Mononuclear cell (primary cell): ENCODE results near the gene EGF. TPM values are rescaled to one million over a fixed set of nuclear protein-coding genes. Genes with fewer than 3 reads are reported as not detected.

ENCODE experiments used
- H3K27me3 ChIP-seq: 2 replicates; pipeline ENCODE4 v1.6.0; 2011; ENCODE audit warnings: low read length, control low read depth; ENCODE audit not compliant: insufficient read depth
- H3K4me1 ChIP-seq: 2 replicates; pipeline ENCODE4 v1.5.1; 2011; ENCODE audit warnings: mild to moderate bottlenecking, low read length, control low read depth; ENCODE audit not compliant: insufficient read depth
- H3K4me3 ChIP-seq: 2 replicates; pipeline ENCODE4 v1.5.1; 2011; ENCODE audit warnings: mild to moderate bottlenecking, low read length, moderate library complexity
- H3K9me3 ChIP-seq: 2 replicates; pipeline ENCODE4 v1.5.1; 2011; ENCODE audit warnings: low read depth, mild to moderate bottlenecking, control low read depth, low read length
- total RNA-seq: library from RNA; depleted of rRNA; stranded (reverse); fragments of >200 nt; gene quantifications from one replicate; pipeline ENCODE4 v1.2.3, GENCODE V29; 2012

The EGF gene
- total RNA-seq, 1 donor = 7.5 TPM

DNA sequence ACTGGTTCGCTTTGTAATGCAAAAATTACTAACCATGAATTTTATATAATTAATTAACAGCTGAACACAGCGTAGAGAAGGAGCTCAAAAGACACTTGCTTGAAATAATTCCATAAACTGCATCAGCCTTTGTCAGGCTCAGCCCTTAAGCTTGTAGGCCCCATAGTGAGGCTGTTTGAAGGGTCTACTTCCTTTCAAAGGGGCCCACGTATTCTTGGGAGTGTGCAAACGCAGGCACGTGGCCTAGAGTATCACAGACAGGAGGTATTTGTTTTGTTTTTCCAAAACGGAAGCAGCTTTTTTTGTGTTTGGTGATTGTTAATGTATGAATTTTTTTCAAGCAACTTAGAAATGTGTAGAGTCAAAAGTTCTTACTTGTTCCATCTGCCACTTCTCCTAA is 25.6 kb upstream of the EGF start:
- Histone ChIP-seq H3K4me3 (no peak overlapping the region), H3K4me1 (no peaks in the 10 kb centered on the region), H3K27me3 (no peaks in the 10 kb centered on the region), H3K9me3 (no peaks in the 10 kb centered on the region)

DNA sequence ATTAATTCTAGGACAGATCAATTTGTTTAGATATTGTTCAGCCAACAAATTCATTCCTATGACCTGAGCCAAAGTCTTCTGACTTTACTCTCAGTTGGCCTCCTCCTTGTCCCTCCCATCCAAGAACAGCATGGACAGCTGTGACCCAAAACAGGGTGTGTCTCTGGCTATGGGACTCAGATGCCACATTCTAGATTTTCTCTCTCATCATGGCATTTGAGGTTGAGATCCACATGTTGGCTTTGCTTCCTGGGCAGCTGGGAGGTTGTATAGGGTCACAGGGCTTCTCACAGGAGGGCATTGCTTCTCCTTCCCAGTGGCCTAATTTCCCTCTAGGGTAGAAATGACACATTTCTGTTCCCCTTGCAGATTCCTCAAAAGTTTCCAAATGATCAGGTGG is 22.6 kb upstream of the EGF start:
- Histone ChIP-seq H3K4me1 (no peaks in the 10 kb centered on the region), H3K9me3 (no peaks in the 10 kb centered on the region), H3K27me3 (no peaks in the 10 kb centered on the region), H3K4me3 (no peak overlapping the region)

- H3K4me1 ChIP-seq = no peaks in the 10 kb centered on the region
- no peaks in the 10 kb centered on the region for H3K27me3 ChIP-seq
- no peaks in the 10 kb centered on the region for H3K9me3 ChIP-seq
- no peak overlapping the region for H3K4me3 ChIP-seq
Observed at GRCh38 chr4:109902559-109903251, 10.0 kb upstream of the EGF start.

GRCh38 chr4:109908731-109909130 is 4.0 kb upstream of the EGF start:
- H3K27me3 ChIP-seq = no peaks in the 10 kb centered on the region
- H3K4me3 ChIP-seq = no peak overlapping the region
- no peaks in the 10 kb centered on the region for H3K9me3 ChIP-seq
- H3K4me1 ChIP-seq = no peaks in the 10 kb centered on the region

DNA sequence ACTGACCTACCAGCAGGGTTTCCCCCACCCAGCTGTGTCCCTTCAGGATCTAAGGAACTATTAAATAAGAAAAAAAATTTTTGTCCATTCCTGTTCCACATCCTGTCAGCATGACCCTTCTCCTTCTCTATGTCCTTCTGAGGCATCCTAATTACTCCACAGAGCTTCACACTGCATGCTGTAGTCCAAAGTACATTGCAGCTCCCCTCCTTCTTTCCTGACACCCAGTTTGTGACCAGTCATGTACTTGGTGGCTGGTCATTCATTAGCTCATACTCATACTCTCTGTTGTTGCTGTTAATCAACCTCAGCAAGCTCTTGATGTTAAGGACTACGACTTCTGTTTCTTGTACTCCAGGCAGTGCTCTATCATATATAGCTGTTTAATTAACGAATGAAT is 2.4 kb upstream of the EGF start:
- no peaks in the 10 kb centered on the region for H3K4me1 ChIP-seq
- H3K27me3 ChIP-seq = no peaks in the 10 kb centered on the region
- H3K9me3 ChIP-seq = no peaks in the 10 kb centered on the region
- no peak overlapping the region for H3K4me3 ChIP-seq

GRCh38 chr4:109913596-109914241 is 1.0 kb downstream of the EGF start:
- no peaks in the 10 kb centered on the region for H3K27me3 ChIP-seq
- H3K4me3 ChIP-seq = no peak overlapping the region
- no peaks in the 10 kb centered on the region for H3K9me3 ChIP-seq
- H3K4me1 ChIP-seq = no peaks in the 10 kb centered on the region

DNA sequence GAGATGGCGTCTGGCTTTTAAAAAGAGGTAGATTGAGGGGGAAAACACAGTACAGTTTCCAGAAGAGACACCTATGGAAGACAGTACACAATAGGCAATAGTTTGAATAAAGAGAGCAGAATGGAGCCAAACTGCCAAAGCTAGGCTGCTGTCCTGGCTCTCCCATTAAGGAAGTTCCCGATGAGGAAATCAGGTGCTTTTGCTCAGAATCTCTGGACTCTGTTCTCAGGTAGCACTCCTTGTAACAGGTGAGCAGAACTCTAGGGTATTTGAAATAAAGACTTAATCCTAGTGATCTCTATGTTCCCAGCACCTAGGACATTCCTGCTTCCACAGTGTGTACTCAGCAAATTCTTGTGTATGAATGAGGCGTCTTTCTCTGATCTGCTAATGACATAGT is 1.6 kb downstream of the EGF start:
- H3K4me1 ChIP-seq = no peaks in the 10 kb centered on the region
- no peak overlapping the region for H3K4me3 ChIP-seq
- no peaks in the 10 kb centered on the region for H3K27me3 ChIP-seq
- no peaks in the 10 kb centered on the region for H3K9me3 ChIP-seq

DNA sequence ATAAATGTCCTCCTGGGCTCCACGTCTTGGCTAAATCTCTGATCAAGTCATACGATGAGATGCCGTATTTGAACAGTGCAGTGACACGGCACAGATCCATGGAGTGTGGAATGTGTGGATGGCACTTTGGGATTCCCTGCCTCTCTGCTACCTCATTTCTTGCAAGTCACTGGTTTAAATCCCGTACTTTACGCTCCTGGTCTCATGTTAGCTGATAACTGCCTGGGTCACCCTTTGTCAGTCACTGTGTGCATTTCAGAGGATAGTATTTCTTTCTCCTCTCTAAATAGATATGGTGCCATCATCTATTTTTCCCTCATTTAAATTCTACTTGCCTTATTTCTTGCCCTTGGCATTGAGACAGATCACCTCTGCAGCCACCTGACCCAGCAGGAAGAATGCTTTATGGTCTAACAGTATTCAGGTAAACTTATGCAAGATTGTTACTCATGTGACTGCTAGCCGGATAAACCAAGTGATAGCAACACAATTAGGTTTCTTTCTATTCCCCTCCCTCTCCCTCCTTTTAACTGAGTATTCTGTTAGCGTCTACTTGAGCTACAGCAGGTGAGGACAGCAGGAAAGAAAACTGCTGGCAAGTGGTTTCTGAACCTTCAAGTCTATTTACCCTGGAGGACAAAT is 2.8 kb downstream of the EGF start:
- Histone ChIP-seq H3K4me1 (no peaks in the 10 kb centered on the region), H3K9me3 (no peaks in the 10 kb centered on the region), H3K27me3 (no peaks in the 10 kb centered on the region), H3K4me3 (no peak overlapping the region)

- H3K4me1 ChIP-seq = no peaks in the 10 kb centered on the region
- no peaks in the 10 kb centered on the region for H3K9me3 ChIP-seq
- H3K4me3 ChIP-seq = no peak overlapping the region
- no peaks in the 10 kb centered on the region for H3K27me3 ChIP-seq
Observed at GRCh38 chr4:109916027-109916409, 3.3 kb downstream of the EGF start.

GRCh38 chr4:109921384-109921808 is 8.7 kb downstream of the EGF start:
- H3K9me3 ChIP-seq = no peaks in the 10 kb centered on the region
- H3K4me1 ChIP-seq = no peaks in the 10 kb centered on the region
- H3K4me3 ChIP-seq = no peak overlapping the region
- H3K27me3 ChIP-seq = no peaks in the 10 kb centered on the region

- Histone ChIP-seq H3K4me1 (no peaks in the 10 kb centered on the region), H3K4me3 (no peak overlapping the region), H3K9me3 (no peaks in the 10 kb centered on the region), H3K27me3 (no peaks in the 10 kb centered on the region)
Observed at GRCh38 chr4:109925396-109925795, 12.7 kb downstream of the EGF start.

DNA sequence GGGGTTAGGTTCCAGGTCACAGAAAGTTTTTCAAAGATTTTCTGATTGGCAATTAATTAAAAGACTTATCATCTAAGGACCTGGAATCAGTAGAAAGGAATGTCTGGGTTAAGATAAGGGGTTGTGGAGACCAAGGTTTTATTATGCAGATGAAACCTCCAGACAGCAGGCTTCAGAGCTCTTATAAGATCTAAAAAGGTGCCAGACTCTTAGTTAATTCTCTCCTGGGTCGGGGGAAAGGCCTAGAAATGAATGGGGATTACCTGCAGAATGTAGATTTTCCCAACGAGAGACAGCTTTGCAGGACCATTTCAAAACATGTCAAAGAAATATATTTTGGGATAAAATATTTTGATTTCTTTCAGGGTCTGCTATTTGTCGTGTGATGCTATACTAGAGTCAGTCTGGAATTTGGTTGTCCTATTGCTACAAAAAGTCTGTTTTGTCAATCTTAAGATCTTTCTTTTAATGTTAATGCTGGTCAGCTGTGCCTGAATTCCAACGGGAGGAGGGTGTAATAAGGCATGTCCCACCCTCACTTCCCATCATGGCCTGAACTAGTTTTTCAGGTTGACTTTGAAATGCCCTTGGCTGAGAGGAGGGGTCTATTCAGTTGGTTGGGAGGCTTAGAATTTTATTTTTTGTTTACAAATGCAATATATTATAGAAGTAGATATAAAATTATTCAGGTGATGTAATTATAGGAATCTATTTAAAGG is 15.8 kb downstream of the EGF start:
- Histone ChIP-seq H3K4me3 (no peak overlapping the region), H3K9me3 (no peaks in the 10 kb centered on the region), H3K4me1 (no peaks in the 10 kb centered on the region), H3K27me3 (no peaks in the 10 kb centered on the region)

DNA sequence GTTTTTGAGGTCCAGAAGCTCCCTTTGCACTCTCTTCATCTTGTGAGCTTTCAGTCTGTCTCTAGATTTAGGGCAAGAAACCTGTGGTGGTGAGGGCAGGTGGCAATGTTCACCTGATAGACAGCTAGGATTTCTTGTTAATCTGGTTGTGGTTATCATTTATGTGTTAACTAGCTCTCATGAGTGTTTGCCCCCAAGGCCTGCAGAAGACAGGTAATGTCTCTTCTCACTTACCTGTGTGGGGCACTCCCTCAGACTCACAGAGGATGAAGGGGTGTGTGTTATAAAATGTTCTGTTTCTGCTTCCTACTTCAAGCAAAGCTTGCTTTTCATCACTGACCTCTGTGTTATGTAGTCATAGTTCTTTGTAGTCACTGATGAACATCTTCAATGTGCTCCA is 17.8 kb downstream of the EGF start:
- no peaks in the 10 kb centered on the region for H3K27me3 ChIP-seq
- no peaks in the 10 kb centered on the region for H3K9me3 ChIP-seq
- no peak overlapping the region for H3K4me3 ChIP-seq
- no peaks in the 10 kb centered on the region for H3K4me1 ChIP-seq

GRCh38 chr4:109930872-109931271 is 18.2 kb downstream of the EGF start:
- H3K4me3 ChIP-seq = no peak overlapping the region
- no peaks in the 10 kb centered on the region for H3K4me1 ChIP-seq
- no peaks in the 10 kb centered on the region for H3K27me3 ChIP-seq
- no peaks in the 10 kb centered on the region for H3K9me3 ChIP-seq

GRCh38 chr4:109931318-109931717 is 18.6 kb downstream of the EGF start:
- no peak overlapping the region for H3K4me3 ChIP-seq
- no peaks in the 10 kb centered on the region for H3K27me3 ChIP-seq
- H3K9me3 ChIP-seq = no peaks in the 10 kb centered on the region
- no peaks in the 10 kb centered on the region for H3K4me1 ChIP-seq
